Activated T-helper 1 cell treated with anti-CD3 and anti-CD28 coated beads, Interleukin-12 subunit alpha, Interleukin-12 subunit beta, Interleukin-2, Interleukin-4 antibody, amounts not matched to agents 30 ng/mL and 10 ng/mL and 1 ng/mL, durations not matched to agents 14 hours and 24 hours and 36 hours (primary cell): Measurements from ENCODE around the gene TLL1. TPM values are rescaled to one million over a fixed set of nuclear protein-coding genes. Genes with fewer than 3 reads are reported as not detected.

Experiments
- DNase-seq: peaks from one replicate; pipeline ENCODE4 v3.0.0; 2021; ENCODE audit warnings: low spot score
- H3K27ac Mint-ChIP-seq: one replicate; pipeline ENCODE4 v1.8.0; 2021; ENCODE audit warnings: mild to moderate bottlenecking, mixed read lengths
- H3K27me3 Mint-ChIP-seq: one replicate; pipeline ENCODE4 v1.8.0; 2022; ENCODE audit warnings: mild to moderate bottlenecking, moderate library complexity, mixed read lengths; ENCODE audit not compliant: insufficient read depth
- H3K36me3 Mint-ChIP-seq: one replicate; pipeline ENCODE4 v1.8.0; 2021; ENCODE audit warnings: low read depth, mixed read lengths
- H3K4me1 Mint-ChIP-seq: one replicate; pipeline ENCODE4 v1.8.0; 2021; ENCODE audit warnings: low read depth, mixed read lengths
- H3K4me3 Mint-ChIP-seq: one replicate; pipeline ENCODE4 v1.8.0; 2021; ENCODE audit warnings: mild to moderate bottlenecking, moderate library complexity, mixed read lengths
- H3K9me3 Mint-ChIP-seq: one replicate; pipeline ENCODE4 v1.8.0; 2021; ENCODE audit warnings: mixed read lengths
- intact Hi-C: fragments of 100-400 bp; cut with micrococcal nuclease; formaldehyde crosslinking; loops from one replicate; pipeline ENCODE4 v1.15.1; 2024
- total RNA-seq: library from RNA; stranded (reverse); gene quantifications from 2 replicates; pipeline ENCODE4 v1.2.3, GENCODE V29; 2022

TLL1 gene
- total RNA-seq: not detected in 2 replicates

DNA sequence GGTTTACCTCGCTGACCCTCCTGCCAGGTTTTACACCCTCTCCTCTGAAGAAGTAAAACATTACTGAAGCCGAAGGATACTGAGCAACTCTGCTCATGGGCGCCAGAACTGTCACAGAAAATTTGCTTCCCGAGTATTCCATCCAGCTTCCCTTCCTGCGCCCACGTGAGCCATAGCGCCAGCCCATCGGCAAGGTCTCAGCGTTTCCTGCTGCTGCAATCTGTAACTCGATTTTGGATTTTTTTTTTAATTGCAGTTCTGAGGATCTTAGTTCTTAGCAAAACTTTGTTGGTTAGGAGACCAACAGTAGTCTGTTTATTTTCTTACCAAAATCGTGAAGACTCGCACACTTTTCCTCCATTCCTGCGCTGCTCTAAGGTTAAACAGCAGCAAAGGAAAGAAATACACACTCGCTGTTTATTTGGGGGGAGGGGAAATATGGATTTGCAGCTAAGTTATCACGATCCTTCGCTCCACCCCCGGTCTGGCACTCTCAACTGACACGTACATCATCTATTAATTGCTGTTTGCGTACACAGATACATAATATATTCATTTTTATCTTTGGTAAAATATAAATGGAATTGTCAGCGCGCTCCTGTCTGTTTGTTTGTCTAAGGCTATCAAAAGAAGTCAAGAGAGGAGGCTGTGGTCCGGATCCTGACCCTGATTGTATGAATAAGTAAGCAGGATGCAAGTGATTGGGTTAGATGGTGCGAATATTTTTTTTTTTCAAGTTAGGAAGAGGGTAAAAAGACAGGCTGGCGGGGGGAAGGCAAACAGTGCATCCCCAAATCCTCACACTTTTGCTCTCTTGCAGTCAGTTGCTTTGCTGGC, at the start of gene TLL1:
Gene TLL1, plus strand, starts transcription at position 777 of the 837 bp plus-strand sequence. CDS start 668 bp downstream, outside the sequence.
- no peak for DNase-seq
- Mint-ChIP-seq H3K9me3 (no peaks in the 10 kb centered on the region), H3K4me3 (peak within 1 kb of the TSS; percentile 22), H3K4me1 (no peaks in the 10 kb centered on the region), H3K27ac (no peak within 1 kb of the TSS), H3K36me3 (no peaks in the 10 kb centered on the region), H3K27me3 (peaks cover 48% of the 10 kb centered on the region)
- intact Hi-C loops: no loop called here

DNA sequence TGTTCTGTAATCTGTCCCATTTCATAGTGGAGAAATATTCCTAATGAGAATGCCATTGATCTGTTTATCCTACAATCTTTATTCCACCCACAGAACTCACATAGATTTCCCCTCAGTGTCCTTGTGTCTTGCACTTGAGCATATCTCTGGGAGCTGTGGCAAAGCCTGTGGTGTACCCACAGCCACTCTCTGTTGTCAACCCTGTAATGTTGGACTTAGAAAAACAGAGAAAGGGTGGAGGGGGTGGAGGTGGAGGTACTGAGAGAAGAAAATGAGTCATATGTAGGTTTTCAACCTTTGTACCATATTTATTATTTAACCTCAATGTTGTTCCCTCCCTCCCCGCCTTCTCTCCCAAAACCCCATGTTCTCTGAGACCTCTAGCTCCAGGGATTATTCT, 46.9 kb upstream of the TLL1 start:
- Mint-ChIP-seq H3K9me3 (peaks cover 4% of the 10 kb centered on the region), H3K4me3 (no peak overlapping the region), H3K27me3 (no peaks in the 10 kb centered on the region), H3K36me3 (no peaks in the 10 kb centered on the region), H3K4me1 (no peaks in the 10 kb centered on the region), H3K27ac (no peak overlapping the region)
- intact Hi-C loops: no loop called here
- DNase-seq: no peak

DNA sequence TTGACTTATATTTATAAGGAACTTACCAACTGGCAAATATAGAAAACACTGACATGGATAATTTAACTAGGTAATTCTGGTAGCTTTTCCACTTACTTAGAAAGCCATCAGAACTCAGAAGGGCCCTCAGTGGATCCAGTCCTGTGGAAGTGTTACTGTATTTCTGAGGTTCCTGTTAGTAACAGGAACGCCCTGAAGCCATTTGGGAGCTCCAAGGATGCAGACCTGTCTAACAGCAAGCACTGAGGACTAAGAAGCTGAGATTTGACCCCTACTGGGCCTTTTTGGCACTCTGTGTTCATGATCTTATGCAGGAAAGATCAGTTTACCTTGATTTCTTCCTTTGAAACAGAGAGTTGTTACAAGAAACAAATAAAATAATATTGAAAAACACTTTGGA, 46.0 kb upstream of the TLL1 start:
- no peak for DNase-seq
- H3K4me1 Mint-ChIP-seq: no peaks in the 10 kb centered on the region
- H3K36me3 Mint-ChIP-seq: no peaks in the 10 kb centered on the region
- no peaks in the 10 kb centered on the region for H3K27me3 Mint-ChIP-seq
- H3K27ac Mint-ChIP-seq: no peak overlapping the region
- H3K9me3 Mint-ChIP-seq: peaks cover 4% of the 10 kb centered on the region
- intact Hi-C loops: no loop called here
- no peak overlapping the region for H3K4me3 Mint-ChIP-seq

DNA sequence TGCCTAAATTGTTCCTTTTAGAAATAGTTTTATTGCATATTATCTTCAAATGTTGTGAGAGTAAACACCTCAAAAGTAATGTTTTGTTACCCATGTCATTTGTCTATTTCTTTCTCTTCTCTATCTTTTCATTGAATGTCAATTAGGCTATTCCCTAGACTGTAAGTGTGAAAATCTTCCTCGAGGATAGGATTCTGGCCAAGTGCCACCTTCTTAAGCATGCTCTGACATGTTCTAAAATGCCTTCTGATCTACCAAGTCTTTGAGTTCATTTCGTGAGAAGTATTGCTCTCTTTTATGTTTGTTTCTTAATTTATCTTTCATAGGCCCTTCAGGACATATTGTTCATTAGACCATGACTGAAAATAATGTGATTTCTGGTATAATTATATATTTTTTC, 44.1 kb upstream of the TLL1 start:
- no peak overlapping the region for H3K4me3 Mint-ChIP-seq
- DNase-seq: no peak
- H3K27me3 Mint-ChIP-seq: no peaks in the 10 kb centered on the region
- H3K36me3 Mint-ChIP-seq: no peaks in the 10 kb centered on the region
- intact Hi-C loops: no loop called here
- H3K9me3 Mint-ChIP-seq: peaks cover 4% of the 10 kb centered on the region
- H3K4me1 Mint-ChIP-seq: no peaks in the 10 kb centered on the region
- H3K27ac Mint-ChIP-seq: no peak overlapping the region

DNA sequence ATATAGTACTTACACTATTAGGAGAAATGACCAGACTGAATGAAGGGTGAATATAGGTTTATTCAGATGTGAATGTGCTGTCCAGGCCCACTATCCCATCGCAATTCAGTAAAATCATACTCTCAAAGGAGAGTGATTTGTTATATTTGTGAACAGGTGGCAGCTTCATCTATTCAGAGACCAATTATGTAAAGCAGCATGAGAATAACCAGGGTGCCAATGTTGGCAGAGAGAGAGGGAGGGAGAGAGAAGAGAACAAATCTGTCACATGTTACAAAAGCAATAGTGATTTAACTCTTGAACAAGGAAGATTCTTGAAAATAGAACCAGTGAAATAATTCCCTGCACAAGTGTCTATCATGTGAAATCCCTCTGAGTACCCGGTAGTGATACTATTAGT, 38.9 kb upstream of the TLL1 start:
- no peaks in the 10 kb centered on the region for H3K27me3 Mint-ChIP-seq
- H3K27ac Mint-ChIP-seq: no peak overlapping the region
- no peaks in the 10 kb centered on the region for H3K36me3 Mint-ChIP-seq
- intact Hi-C loops: no loop called here
- no peaks in the 10 kb centered on the region for H3K4me1 Mint-ChIP-seq
- no peak overlapping the region for H3K4me3 Mint-ChIP-seq
- no peaks in the 10 kb centered on the region for H3K9me3 Mint-ChIP-seq
- no peak for DNase-seq

DNA sequence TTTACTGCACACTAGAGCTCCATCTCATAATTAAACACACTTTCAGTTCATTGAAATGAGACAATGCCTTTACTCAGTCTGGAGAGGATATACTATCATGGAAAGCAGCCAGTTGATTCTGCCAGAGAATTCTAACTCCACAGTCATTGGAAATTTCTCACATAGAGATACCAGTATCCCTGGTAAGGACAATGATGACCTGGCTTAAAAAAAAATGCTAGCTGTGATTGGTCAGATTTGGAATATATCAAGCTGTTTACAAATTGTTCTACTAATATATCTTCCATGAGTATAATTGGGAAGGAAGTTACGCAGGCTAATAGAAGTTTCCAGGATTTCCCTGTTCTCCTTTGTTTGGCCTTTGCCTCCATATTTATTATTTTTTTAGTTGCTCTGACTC, 34.5 kb upstream of the TLL1 start:
- no peak overlapping the region for H3K27ac Mint-ChIP-seq
- no peaks in the 10 kb centered on the region for H3K4me1 Mint-ChIP-seq
- no peak for DNase-seq
- no peaks in the 10 kb centered on the region for H3K36me3 Mint-ChIP-seq
- intact Hi-C loops: no loop called here
- H3K9me3 Mint-ChIP-seq: no peaks in the 10 kb centered on the region
- H3K4me3 Mint-ChIP-seq: no peak overlapping the region
- no peaks in the 10 kb centered on the region for H3K27me3 Mint-ChIP-seq

DNA sequence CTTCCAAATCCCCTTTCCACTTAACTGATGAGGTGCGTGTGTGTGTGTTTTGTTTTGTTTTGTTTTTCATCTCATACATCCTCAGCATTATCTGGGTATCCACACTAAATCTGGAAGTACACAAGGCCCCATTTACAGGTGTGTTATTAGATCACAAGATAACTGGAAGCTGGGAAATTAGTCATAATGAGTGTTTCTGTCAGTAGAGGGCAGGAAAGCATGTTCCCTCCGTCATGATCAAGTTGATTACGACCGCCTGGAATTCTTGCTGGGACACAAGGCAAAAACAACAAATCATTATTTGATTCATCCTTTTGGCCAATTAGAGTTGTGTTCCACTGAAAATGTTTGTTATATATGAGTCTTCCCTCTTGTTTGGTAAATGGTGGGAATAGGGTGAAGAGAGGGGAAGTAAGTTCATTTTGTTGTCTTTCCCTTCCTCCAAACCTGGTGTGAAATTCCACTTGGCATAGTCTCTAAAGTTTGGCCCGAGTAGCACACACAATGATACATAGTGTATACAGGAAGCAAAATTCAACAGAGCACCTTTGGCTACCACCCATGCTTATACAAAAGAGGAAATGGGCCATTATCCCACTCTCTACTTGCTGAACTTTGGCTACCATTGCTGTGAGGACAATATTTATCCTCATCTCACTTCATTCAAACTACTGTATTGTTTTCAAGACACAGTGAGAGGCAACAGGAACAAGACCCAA, 33.3 kb upstream of the TLL1 start:
- Mint-ChIP-seq H3K4me1 (no peaks in the 10 kb centered on the region), H3K36me3 (no peaks in the 10 kb centered on the region), H3K27ac (no peak overlapping the region), H3K27me3 (no peaks in the 10 kb centered on the region), H3K9me3 (no peaks in the 10 kb centered on the region), H3K4me3 (no peak overlapping the region)
- intact Hi-C loops: no loop called here
- no peak for DNase-seq

DNA sequence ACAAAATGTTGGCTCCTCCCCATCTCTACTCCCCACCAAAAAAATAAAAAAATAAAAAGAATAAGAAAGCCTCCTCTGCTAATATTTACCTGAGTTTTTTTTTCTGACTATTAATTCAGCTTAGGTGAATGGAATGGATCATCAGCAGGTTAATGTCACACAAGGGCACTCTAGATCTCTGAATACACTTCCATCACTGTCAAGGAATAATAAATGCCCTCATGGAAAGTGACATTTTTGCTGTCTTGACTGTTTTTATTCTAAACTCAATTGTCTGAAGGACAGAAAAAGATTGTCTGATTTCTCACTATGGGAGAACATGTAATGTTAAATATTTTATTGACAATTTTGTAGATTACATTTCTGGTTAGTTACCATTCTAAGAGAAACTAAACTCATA, 30.4 kb upstream of the TLL1 start:
- Mint-ChIP-seq H3K27ac (no peak overlapping the region), H3K4me3 (no peak overlapping the region), H3K9me3 (no peaks in the 10 kb centered on the region), H3K4me1 (no peaks in the 10 kb centered on the region), H3K36me3 (no peaks in the 10 kb centered on the region), H3K27me3 (no peaks in the 10 kb centered on the region)
- no peak for DNase-seq
- intact Hi-C loops: no loop called here

DNA sequence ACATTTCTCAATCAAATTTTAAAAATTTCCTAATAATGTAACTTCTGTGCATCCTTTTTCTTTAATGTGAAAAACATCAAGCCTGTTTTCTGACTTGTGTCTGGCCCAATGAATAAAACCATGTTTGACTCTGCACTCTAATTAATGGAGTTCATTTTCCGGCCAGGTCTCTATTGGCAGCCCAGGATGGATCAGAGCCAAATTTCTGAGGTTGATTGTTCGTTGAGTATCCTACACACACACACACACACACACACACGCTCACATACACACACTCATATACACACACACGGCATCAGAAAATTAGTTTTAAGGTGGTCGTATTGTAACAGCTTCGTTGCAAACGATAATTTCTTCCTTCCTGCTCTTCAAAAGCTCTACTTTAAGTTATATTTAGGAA, 28.9 kb upstream of the TLL1 start:
- Mint-ChIP-seq H3K4me1 (no peaks in the 10 kb centered on the region), H3K36me3 (no peaks in the 10 kb centered on the region), H3K4me3 (no peak overlapping the region), H3K9me3 (no peaks in the 10 kb centered on the region), H3K27me3 (no peaks in the 10 kb centered on the region), H3K27ac (no peak overlapping the region)
- intact Hi-C loops: no loop called here
- DNase-seq: no peak

DNA sequence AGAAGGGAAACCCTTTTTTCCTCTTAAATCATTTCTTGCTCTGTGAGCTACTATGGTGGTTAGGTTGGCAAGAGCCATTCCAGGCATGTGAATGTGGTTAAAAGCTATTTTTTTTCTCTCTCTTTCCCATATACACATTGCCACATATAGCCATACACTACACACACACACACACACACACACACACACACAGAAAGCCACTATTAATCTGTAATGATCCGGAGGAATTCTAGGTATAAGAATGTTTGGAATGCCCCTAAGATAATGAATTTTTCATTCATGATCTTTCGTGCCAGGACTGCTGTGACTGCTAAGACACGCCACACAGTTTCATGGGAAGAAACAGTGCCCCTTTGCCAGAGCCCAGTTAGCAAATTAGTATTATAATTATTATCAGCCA, 21.8 kb upstream of the TLL1 start:
- DNase-seq: no peak
- Mint-ChIP-seq H3K9me3 (no peaks in the 10 kb centered on the region), H3K27me3 (no peaks in the 10 kb centered on the region), H3K36me3 (no peaks in the 10 kb centered on the region), H3K27ac (no peak overlapping the region), H3K4me3 (no peak overlapping the region), H3K4me1 (no peaks in the 10 kb centered on the region)
- intact Hi-C loops: no loop called here

DNA sequence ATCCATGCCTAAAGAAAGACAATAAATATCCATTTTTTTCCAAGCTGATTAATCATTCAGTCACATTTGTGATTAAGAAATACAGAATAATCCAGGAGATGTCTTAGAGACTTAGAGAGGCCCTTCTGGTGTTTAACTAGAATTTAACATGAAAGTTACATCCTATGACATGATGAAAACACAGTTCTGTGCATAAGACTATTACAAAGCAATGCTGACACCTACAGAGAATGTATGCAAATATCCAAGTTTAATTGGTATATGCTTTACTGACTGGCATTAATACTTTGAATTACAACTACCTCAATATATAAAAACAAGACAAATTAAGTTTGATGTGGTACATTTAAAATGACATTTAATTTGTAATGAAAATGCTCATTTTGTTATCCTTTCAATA, 17.8 kb upstream of the TLL1 start:
- intact Hi-C loops: no loop called here
- Mint-ChIP-seq H3K36me3 (no peaks in the 10 kb centered on the region), H3K27ac (no peak overlapping the region), H3K4me1 (no peaks in the 10 kb centered on the region), H3K9me3 (no peaks in the 10 kb centered on the region), H3K4me3 (no peak overlapping the region), H3K27me3 (no peaks in the 10 kb centered on the region)
- no peak for DNase-seq

DNA sequence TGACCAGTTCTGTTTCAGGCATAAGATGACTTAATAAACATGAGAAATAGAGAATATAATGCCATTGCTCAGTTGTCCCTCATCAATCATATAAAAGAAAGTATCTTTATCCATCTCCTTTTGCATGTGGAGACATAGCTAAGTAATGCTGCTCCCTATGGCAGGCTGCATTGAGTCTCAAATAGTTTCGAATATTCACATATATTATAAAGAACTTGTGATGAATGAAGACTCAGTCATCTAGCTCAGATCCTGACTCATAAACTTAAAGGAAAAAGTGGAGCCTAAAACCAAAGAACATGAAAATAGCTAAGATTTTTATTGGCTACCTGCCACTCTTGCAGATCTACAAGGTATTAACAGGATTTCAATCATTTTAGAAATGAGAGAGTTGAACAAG, 11.7 kb upstream of the TLL1 start:
- Mint-ChIP-seq H3K4me3 (no peak overlapping the region), H3K27ac (no peak overlapping the region), H3K9me3 (no peaks in the 10 kb centered on the region), H3K27me3 (no peaks in the 10 kb centered on the region), H3K4me1 (no peaks in the 10 kb centered on the region), H3K36me3 (no peaks in the 10 kb centered on the region)
- no peak for DNase-seq
- intact Hi-C loops: no loop called here

DNA sequence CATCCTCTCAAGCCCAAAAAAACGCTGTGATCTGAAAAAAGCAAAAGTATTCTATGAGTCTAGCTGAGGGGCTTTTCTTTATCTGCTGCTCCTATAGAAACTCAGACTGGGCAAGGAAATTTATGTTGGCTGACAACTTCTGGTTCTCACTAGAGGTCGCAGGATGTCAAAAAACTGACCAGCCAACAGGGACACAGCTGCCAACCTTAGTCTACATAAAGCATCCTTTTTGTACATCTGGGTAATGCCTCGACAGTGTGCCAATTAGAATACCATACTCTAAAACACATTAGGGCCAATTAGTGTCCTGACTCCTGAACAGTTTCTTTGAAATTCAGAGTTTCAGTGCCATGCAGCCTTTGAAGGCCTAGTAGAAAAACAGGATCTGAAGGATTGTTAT, 8.8 kb upstream of the TLL1 start:
- H3K36me3 Mint-ChIP-seq: no peaks in the 10 kb centered on the region
- no peak for DNase-seq
- no peak overlapping the region for H3K27ac Mint-ChIP-seq
- no peak overlapping the region for H3K4me3 Mint-ChIP-seq
- no peaks in the 10 kb centered on the region for H3K9me3 Mint-ChIP-seq
- H3K27me3 Mint-ChIP-seq: no peaks in the 10 kb centered on the region
- H3K4me1 Mint-ChIP-seq: no peaks in the 10 kb centered on the region
- intact Hi-C loops: no loop called here
